Measurements from ENCODE around the gene C18orf63. TPM values are rescaled to one million over a fixed set of nuclear protein-coding genes. Genes with fewer than 3 reads are reported as not detected.

Gene C18orf63
- total and polyA plus RNA-seq, 2 experiments from 2014 or later, result not detected

- H3K4me2 ChIP-seq, result no peak overlapping the region
- no peak for DNase-seq (ENCODE audit: low spot score)
- H3K4me1 Mint-ChIP-seq, result peaks cover 12% of the 10 kb centered on the region
- no peak overlapping the region for H3K4me3 ChIP-seq
- ATAC-seq, result no peak
- H3K27ac Mint-ChIP-seq, result no peak overlapping the region
- TF ChIP-seq EZH2phosphoT487 (IDR thresholded peaks at IDR 0.05; ENCODE audit: unreplicated experiment) (no peak), JUNB (IDR thresholded peaks at IDR 0.05; ENCODE audit: unreplicated experiment) (no peak), NANOG (IDR thresholded peaks at IDR 0.05; ENCODE audit: borderline replicate concordance) (no peak), CTCF (conservative IDR thresholded peaks at IDR 0.05; ENCODE audit: low read depth in 2 of 2) (no peak), POLR2AphosphoS5 (IDR thresholded peaks at IDR 0.05; ENCODE audit: low read depth) (no peak)
- TF ChIP-seq, protein P1, sequence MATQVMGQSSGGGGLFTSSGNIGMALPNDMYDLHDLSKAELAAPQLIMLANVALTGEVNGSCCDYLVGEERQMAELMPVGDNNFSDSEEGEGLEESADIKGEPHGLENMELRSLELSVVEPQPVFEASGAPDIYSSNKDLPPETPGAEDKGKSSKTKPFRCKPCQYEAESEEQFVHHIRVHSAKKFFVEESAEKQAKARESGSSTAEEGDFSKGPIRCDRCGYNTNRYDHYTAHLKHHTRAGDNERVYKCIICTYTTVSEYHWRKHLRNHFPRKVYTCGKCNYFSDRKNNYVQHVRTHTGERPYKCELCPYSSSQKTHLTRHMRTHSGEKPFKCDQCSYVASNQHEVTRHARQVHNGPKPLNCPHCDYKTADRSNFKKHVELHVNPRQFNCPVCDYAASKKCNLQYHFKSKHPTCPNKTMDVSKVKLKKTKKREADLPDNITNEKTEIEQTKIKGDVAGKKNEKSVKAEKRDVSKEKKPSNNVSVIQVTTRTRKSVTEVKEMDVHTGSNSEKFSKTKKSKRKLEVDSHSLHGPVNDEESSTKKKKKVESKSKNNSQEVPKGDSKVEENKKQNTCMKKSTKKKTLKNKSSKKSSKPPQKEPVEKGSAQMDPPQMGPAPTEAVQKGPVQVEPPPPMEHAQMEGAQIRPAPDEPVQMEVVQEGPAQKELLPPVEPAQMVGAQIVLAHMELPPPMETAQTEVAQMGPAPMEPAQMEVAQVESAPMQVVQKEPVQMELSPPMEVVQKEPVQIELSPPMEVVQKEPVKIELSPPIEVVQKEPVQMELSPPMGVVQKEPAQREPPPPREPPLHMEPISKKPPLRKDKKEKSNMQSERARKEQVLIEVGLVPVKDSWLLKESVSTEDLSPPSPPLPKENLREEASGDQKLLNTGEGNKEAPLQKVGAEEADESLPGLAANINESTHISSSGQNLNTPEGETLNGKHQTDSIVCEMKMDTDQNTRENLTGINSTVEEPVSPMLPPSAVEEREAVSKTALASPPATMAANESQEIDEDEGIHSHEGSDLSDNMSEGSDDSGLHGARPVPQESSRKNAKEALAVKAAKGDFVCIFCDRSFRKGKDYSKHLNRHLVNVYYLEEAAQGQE (IDR thresholded peaks at IDR 0.05; ENCODE audit: unreplicated experiment), result no peak
- TF ChIP-seq, protein P2, sequence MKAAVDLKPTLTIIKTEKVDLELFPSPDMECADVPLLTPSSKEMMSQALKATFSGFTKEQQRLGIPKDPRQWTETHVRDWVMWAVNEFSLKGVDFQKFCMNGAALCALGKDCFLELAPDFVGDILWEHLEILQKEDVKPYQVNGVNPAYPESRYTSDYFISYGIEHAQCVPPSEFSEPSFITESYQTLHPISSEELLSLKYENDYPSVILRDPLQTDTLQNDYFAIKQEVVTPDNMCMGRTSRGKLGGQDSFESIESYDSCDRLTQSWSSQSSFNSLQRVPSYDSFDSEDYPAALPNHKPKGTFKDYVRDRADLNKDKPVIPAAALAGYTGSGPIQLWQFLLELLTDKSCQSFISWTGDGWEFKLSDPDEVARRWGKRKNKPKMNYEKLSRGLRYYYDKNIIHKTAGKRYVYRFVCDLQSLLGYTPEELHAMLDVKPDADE (IDR thresholded peaks at IDR 0.05), result no peak
- peaks cover 14% of the 10 kb centered on the region; the same call in 2 of the 3 replicates for H3K36me3 Mint-ChIP-seq (ENCODE audit: low read depth)
- peaks cover 13% of the 10 kb centered on the region; the same call in 2 of the 3 replicates for H3K9me3 Mint-ChIP-seq
- no peak overlapping the region for H3K4me3 Mint-ChIP-seq
- H2AFZ ChIP-seq, result no peak overlapping the region
- no peaks in the 10 kb centered on the region for H4K20me1 ChIP-seq (replicated peaks; ENCODE audit: insufficient read depth)
- H3K36me3 ChIP-seq (ENCODE audit: insufficient read depth), result 0 out of 2 replicates have a peak, but pooled peaks cover 5% of the 10 kb centered on the region
- H3K27me3 Mint-ChIP-seq (ENCODE audit: insufficient read depth, low read depth, poor library complexity), result peaks cover 2% of the 10 kb centered on the region
- no peaks in the 10 kb centered on the region for H3K4me1 ChIP-seq (ENCODE audit: insufficient read depth)
- 0 out of 2 replicates have a peak, but pooled peaks cover 4% of the 10 kb centered on the region for H3K9me2 ChIP-seq (ENCODE audit: insufficient read depth)
- H3K27me3 ChIP-seq (ENCODE audit: insufficient read depth), result no peaks in the 10 kb centered on the region
- H3F3A ChIP-seq (replicated peaks; ENCODE audit: low read depth), result no peaks in the 10 kb centered on the region
- H3K27ac ChIP-seq (ENCODE audit: low read depth), result no peak overlapping the region
- H3K79me2 ChIP-seq (replicated peaks; ENCODE audit: insufficient read depth), result no peaks in the 10 kb centered on the region
These were observed 16.5 kb upstream of the C18orf63 start for GRCh38 chr18:74299162-74299561.

- Histone ChIP-seq H3K79me2 (replicated peaks; ENCODE audit: insufficient read depth) (no peaks in the 10 kb centered on the region), H2AFZ (no peak overlapping the region), H3K4me2 (no peak overlapping the region), H3K4me3 (no peak overlapping the region), H3K4me1 (ENCODE audit: insufficient read depth) (no peaks in the 10 kb centered on the region), H3K36me3 (ENCODE audit: insufficient read depth) (0 out of 2 replicates have a peak, but pooled peaks cover 5% of the 10 kb centered on the region), H3F3A (replicated peaks; ENCODE audit: low read depth) (no peaks in the 10 kb centered on the region), H3K9me2 (ENCODE audit: insufficient read depth) (no peaks in the 10 kb centered on the region), H4K20me1 (replicated peaks; ENCODE audit: insufficient read depth) (no peaks in the 10 kb centered on the region), H3K27me3 (ENCODE audit: insufficient read depth) (no peaks in the 10 kb centered on the region), H3K27ac (ENCODE audit: low read depth) (no peak overlapping the region)
- TF ChIP-seq CREB1 (CRISPR knock-in tag; IDR thresholded peaks at IDR 0.05; ENCODE audit: low read depth), result no peak
- Mint-ChIP-seq H3K9me3 (peaks cover 13% of the 10 kb centered on the region; the same call in 2 of the 3 replicates), H3K27me3 (ENCODE audit: insufficient read depth, low read depth, poor library complexity) (peaks cover 2% of the 10 kb centered on the region), H3K36me3 (ENCODE audit: low read depth) (peaks cover 14% of the 10 kb centered on the region; the same call in 2 of the 3 replicates), H3K4me1 (peaks cover 12% of the 10 kb centered on the region), H3K4me3 (no peak overlapping the region), H3K27ac (no peak overlapping the region)
- DNase-seq (ENCODE audit: low spot score) (no peak), ATAC-seq (no peak)
These were observed 15.9 kb upstream of the C18orf63 start for GRCh38 chr18:74299746-74300145.
